Anterior cingulate cortex (tissue), 58 donors: Measurements from ENCODE around the gene PAM16.
A peak's percentile ranks its signal among the peaks of the same experiment; 100 is the strongest.

Experiments
- DNase-seq, 58 donors: peaks; one replicate each; lab custom pipeline; 2025; lab: John Stamatoyannopoulos, UW

PAM16 gene

DNA sequence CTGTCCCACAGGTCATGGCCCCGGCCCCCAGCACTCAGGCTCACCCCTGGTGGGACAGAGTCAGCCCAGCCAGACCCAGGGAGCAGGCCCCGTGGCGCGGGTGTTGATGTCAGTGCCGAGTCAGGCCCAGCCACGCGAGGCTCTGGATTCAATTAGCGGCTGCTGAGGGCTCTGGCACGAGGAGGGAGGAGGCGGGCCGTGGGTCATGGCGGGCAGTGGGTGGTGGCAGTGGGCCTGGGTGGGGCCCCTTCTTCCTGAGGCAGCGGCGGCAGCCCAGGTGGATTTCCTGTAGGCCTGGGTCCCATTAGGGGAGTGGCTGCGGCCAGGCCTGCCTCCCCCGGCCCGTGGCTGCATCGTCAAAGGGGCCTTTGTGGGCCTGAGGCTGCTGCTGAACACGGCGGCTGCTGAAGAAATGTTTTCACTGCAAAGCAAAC is 33.4 kb upstream of the PAM16 start:
- DNase-seq = peak in 2 of 58 donors; percentile 21 to 41

DNA sequence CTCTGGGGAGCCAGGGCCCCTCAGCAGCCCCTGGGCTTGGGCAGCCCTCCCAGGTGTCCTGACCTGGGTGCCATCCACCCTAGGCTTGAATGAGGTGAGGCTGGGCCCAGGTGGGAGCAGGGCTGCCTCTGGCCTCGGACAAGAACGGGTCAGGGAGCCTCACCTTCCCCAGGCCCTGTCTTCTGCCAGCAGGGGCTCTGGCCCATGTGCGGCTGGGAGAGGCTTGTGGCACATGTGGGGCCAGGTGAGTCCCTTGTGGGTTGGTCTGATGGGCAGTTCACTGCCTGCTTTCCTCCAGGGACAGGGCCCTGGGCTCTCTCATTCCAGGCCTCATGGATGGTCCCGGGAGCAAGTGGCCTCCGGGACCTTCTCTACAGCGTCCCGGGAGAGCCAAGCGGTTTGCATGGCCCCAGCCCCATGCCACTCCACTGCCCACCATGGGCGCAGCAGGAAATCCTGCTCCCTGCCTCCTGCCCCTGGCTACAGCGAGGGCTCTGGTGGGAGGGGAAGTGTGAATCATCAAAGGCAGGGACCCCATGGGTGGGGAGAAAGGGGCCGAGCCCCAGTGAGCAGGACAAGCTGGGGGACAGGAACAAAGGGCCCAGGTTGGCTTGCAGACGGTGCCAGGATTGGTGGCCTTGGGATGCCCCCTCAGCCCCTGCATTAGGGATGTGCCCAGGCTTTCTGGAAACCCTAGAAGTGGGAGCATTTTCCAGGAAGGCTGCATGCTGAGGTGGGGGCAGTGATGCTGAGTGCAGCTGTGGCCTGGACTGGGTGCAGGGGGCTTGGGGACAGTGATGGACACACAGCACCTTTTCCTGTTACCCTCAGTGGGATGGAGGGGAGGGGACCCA is 32.7 kb upstream of the PAM16 start:
- no peak for DNase-seq

GRCh38 chr16:4382795-4383357 is 31.8 kb upstream of the PAM16 start:
- no peak for DNase-seq

DNA sequence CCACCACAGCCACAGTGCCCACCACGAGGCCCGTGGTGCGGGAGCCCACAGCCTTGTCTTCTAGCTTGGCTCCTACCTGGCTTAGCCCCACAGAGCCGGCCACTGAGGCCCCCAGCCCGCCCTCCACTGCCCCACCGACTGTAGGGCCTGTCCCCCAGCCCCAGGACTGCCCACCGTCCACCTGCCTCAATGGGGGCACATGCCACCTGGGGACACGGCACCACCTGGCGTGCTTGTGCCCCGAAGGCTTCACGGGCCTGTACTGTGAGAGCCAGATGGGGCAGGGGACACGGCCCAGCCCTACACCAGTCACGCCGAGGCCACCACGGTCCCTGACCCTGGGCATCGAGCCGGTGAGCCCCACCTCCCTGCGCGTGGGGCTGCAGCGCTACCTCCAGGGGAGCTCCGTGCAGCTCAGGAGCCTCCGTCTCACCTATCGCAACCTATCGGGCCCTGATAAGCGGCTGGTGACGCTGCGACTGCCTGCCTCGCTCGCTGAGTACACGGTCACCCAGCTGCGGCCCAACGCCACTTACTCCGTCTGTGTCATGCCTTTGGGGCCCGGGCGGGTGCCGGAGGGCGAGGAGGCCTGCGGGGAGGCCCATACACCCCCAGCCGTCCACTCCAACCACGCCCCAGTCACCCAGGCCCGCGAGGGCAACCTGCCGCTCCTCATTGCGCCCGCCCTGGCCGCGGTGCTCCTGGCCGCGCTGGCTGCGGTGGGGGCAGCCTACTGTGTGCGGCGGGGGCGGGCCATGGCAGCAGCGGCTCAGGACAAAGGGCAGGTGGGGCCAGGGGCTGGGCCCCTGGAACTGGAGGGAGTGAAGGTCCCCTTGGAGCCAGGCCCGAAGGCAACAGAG is 31.0 kb upstream of the PAM16 start:
- no peak for DNase-seq

DNA sequence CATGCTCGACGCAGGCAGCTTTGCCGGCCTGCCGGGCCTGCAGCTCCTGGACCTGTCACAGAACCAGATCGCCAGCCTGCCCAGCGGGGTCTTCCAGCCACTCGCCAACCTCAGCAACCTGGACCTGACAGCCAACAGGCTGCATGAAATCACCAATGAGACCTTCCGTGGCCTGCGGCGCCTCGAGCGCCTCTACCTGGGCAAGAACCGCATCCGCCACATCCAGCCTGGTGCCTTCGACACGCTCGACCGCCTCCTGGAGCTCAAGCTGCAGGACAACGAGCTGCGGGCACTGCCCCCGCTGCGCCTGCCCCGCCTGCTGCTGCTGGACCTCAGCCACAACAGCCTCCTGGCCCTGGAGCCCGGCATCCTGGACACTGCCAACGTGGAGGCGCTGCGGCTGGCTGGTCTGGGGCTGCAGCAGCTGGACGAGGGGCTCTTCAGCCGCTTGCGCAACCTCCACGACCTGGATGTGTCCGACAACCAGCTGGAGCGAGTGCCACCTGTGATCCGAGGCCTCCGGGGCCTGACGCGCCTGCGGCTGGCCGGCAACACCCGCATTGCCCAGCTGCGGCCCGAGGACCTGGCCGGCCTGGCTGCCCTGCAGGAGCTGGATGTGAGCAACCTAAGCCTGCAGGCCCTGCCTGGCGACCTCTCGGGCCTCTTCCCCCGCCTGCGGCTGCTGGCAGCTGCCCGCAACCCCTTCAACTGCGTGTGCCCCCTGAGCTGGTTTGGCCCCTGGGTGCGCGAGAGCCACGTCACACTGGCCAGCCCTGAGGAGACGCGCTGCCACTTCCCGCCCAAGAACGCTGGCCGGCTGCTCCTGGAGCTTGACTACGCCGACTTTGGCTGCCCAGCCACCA is 30.2 kb upstream of the PAM16 start:
- DNase-seq = peak in 40 of 58 donors; percentile 13 to 71 (median 40)

DNA sequence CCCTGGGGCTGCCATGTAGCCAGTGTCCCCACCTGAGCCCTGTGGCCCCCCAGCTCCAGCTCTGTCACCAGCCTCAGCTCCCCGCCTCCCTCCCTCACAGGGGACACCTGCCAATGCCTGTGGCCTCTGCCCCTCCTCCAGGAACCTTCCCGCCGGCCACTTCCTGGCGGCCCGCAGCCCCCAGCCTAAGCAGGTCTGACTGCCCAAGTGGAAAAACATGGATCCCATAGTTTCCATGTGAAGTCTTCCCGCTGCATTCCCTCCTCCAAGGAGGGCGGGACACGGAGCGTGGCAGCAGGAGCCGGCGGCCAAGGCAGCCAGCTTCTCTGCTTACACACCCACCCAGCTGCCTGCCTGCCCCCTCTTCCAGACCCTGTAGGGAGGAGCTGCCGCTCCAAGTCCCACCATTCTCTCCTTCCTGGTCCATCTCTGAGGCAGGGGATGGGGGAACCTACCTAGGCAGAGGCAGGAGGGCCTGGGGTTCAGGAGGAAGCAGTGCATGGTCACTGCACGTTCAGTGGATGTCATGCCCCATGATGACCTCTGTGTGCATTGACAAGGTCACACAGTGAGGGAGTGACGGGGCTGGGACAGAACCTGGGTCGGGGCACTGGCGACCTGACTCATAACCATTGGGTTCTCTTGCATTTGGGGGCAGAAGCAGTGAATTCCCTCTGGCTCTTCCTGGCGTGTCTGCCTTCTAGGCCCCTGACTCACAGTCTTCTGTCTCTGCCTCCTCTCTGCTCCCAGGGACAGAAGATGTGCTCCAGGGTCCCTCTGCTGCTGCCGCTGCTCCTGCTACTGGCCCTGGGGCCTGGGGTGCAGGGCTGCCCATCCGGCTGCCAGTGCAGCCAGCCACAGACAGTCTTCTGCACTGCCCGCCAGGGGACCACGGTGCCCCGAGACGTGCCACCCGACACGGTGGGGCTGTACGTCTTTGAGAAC is 29.3 kb upstream of the PAM16 start:
- peak in 2 of 58 donors; percentile 19 to 45 for DNase-seq

- no peak for DNase-seq
Measured at GRCh38 chr16:4378999-4379690, 28.0 kb upstream of the PAM16 start.

GRCh38 chr16:4378161-4378666 is 27.1 kb upstream of the PAM16 start:
- no peak for DNase-seq

DNA sequence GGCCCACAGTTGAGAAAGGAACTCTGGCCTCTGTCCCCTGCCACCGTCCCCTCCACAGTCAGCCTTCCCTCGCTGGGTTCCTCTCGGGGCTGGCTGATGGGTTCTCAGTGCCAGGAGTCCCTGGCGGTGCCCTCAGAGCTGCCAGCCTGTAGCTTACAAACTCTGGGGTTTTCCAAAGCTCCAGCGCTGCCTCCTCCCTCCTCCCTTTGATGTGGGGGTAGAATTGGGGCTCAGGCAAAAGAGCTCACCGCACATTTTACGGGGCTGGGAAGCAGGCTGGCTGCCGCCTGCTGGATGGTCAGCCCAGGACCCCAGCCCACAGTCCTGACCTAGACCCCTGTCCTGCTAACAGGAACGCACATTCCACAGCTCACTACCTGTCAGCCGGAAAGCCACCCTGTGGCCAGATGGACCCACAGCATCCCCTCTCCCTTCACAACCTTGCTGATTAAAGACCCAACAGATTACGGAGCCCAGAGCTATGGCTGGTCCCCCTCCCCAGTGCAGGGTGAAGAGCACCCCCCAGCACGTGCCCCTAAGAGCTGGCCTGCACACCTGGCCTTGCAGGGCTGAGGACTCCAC is 26.5 kb upstream of the PAM16 start:
- DNase-seq = peak in 14 of 58 donors; percentile 5 to 48 (median 30)

DNA sequence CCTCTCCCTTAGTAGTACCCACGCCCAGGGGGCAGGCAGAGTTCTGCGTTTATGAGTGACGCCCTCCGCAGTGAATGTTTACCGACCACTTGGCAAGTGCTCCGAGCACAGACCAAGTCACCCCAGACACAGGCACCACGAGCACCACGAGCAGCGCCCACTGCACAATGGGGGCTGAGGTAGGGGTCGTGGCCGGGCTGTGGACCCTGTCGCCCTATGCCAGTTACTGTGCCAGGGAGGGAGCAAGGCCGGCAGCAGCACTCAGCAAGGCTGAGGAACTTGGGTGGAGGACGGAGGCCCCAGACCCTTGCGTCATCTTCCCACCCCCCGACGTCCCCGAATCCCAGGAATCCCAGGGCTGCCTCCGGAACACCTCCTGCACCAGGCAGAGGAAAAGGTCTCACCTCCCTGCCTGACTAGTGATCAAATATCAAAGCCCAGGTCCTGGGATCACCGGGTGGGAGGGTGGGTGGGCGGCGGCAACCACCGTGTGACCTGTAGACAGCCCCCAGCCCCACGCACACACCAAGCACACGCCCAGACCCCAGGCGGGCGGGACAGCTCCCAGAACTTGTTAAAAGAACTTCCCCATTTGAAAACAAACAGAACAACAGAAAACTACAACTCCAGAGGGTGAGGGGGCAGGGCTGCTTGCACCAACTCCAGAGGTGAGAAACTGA is 25.9 kb upstream of the PAM16 start:
- DNase-seq = no peak

- peak in 55 of 58 donors; percentile 28 to 91 (median 75) for DNase-seq
Measured at GRCh38 chr16:4376126-4376892, 25.2 kb upstream of the PAM16 start.

DNA sequence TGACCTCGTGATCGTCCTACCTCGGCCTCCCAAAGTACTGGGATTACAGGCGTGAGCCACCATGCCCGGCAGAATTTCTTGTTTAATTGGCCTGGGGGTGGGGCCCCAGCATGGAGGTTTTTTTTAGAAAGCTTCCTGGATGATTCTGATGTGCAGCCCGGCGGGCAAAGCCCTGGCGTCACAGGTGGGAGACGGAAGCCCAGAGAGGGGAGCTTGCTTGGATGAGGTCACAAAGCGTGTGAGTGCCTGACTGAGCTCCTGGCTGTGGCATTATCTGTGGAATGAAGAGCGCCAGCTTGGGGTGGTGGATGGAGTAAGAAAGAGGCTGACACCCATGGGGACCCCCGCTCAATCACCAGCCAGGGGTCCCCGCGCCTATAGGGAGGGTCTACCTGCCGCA is 24.6 kb upstream of the PAM16 start:
- no peak for DNase-seq

DNA sequence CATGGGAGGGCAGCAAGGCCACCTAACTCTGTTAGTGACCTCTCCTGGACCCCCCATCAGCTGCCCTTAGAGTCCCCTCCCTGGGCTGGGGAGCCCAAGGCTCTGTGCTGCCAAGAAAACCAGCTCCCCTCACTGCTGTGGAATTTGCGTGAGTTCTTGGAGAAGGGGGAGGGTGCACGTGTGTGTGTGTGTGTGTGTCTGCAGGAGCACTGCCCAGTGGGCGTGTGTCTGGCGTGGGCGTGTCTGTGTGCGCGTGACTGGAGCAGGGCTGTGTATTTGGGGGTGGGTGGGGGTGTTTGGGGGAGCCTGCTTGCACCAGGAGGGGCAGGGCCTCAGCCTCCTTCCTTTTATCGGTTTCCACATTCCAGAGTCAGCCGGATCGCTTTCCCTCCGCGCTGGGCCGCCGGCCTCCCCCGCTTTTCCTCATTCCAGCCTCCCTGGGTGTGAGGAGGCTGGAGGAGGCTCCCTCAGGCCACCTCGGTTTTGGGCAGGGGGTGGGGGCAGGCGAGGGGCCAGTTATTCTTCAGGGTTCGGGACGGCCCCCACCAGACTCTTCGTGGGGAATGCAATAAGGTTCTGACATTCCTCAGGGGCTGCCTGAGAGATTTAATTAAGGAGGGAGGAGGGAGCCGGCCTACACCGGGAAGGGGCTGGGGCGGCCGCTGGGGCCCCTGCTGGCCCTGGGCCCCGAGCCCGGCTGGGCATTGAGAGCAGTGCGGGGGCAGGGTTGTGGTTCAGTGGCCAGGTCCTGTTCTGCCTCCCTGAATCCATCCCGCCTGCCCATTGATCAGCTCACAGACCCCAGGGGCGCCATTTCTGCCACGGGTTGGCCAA is 23.0 kb upstream of the PAM16 start:
- DNase-seq = peak in 50 of 58 donors; percentile 26 to 84 (median 63)

DNA sequence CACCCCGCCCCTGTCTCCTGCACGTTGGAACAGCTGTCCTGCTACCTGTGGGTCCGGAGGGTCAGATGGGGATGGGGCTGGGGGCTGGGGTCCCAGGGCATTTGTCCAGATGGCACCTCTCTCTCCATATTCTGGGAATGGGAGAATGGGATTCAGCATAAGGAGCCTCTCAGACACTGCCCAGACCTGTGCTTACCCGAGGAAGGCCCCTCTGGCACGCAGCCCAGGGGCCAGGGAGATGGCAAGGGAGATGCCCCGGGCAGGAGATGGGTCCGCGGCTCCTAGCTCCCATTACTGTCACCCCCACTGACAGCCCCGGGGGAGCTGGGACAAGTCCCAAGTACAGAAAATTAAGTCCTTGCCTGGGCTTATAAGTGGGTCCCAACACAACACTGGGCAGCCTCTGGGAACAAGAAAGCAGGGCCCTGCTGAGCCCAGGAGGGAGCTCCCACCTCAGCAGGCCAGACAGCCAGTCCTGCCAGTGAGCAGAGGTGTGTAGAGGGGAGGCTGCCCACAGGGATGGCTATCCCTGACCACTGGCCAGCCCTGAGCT is 22.3 kb upstream of the PAM16 start:
- peak in 2 of 58 donors; percentile 33 to 62 for DNase-seq
